Measurements from ENCODE around the gene CACNA1H. TPM values are rescaled to one million over a fixed set of nuclear protein-coding genes. Genes with fewer than 3 reads are reported as not detected.

CACNA1H gene
- total RNA-seq, 1 donor from 2014 or later, result 9.5 TPM

DNA sequence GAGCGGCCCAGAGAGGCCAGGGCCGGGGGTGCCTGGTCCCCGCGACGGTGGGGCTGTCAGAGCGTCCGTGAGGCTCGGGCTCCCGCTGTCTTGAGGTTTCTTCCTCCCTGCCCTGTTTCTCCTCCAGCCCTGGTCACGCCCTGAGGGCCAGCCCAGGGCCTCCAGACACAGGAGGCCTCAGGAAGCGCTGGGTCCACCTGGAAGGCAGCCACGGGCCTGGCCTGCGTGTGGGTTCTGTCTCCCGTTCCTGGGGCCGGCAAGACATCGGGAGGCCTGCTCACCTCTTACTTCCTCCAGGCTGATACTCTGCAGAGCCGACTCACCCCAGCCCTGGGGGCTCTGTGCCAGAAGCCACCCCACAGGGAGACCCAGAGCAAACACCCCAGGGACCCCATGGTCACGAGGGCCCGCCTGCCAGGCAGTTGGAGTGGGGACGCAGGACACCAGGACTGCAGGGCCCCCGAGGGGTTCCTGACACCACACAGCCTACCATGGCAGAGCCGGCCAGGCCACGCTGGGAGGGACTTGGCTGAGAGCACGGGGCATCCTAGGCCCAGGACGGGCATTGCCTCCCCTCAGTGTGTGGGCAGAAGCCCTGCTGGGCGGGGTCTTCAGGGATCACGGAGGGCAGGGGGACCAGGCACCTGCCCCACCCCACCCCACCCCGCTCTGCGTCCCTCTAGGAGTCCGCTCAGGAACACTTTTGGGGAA lies 18.9 kb upstream of the CACNA1H start:
- Histone ChIP-seq H4K20me1 (ENCODE audit: low read depth) (no peaks in the 10 kb centered on the region), H3K4me1 (no peaks in the 10 kb centered on the region), H3K36me3 (no peaks in the 10 kb centered on the region), H3K9ac (no peak overlapping the region), H3K27me3 (no peaks in the 10 kb centered on the region), H3F3A (ENCODE audit: low read depth) (no peaks in the 10 kb centered on the region), H3K9me3 (ENCODE audit: low read depth) (no peaks in the 10 kb centered on the region), H3K79me2 (ENCODE audit: low read depth) (no peaks in the 10 kb centered on the region), H2AFZ (replicated peaks) (no peak overlapping the region), H3K4me2 (no peak overlapping the region), H3K27ac (no peak overlapping the region), H3K4me3 (no peak overlapping the region)
- Mint-ChIP-seq H3K36me3 (no peaks in the 10 kb centered on the region), H3K9me3 (peaks cover 2% of the 10 kb centered on the region), H3K27ac (no peak overlapping the region), H3K4me1 (peaks cover 6% of the 10 kb centered on the region), H3K4me3 (no peak overlapping the region), H3K27me3 (ENCODE audit: insufficient read depth, low read depth) (peaks cover 11% of the 10 kb centered on the region)
- no peak for DNase-seq (ENCODE audit: low spot score)
- TF ChIP-seq EZH2phosphoT487 (IDR thresholded peaks at IDR 0.05), result no peak
- TF ChIP-seq, protein P1, sequence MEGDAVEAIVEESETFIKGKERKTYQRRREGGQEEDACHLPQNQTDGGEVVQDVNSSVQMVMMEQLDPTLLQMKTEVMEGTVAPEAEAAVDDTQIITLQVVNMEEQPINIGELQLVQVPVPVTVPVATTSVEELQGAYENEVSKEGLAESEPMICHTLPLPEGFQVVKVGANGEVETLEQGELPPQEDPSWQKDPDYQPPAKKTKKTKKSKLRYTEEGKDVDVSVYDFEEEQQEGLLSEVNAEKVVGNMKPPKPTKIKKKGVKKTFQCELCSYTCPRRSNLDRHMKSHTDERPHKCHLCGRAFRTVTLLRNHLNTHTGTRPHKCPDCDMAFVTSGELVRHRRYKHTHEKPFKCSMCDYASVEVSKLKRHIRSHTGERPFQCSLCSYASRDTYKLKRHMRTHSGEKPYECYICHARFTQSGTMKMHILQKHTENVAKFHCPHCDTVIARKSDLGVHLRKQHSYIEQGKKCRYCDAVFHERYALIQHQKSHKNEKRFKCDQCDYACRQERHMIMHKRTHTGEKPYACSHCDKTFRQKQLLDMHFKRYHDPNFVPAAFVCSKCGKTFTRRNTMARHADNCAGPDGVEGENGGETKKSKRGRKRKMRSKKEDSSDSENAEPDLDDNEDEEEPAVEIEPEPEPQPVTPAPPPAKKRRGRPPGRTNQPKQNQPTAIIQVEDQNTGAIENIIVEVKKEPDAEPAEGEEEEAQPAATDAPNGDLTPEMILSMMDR (IDR thresholded peaks at IDR 0.05), result no peak
- no peak for TF ChIP-seq EZH2 (IDR thresholded peaks at IDR 0.05)

DNA sequence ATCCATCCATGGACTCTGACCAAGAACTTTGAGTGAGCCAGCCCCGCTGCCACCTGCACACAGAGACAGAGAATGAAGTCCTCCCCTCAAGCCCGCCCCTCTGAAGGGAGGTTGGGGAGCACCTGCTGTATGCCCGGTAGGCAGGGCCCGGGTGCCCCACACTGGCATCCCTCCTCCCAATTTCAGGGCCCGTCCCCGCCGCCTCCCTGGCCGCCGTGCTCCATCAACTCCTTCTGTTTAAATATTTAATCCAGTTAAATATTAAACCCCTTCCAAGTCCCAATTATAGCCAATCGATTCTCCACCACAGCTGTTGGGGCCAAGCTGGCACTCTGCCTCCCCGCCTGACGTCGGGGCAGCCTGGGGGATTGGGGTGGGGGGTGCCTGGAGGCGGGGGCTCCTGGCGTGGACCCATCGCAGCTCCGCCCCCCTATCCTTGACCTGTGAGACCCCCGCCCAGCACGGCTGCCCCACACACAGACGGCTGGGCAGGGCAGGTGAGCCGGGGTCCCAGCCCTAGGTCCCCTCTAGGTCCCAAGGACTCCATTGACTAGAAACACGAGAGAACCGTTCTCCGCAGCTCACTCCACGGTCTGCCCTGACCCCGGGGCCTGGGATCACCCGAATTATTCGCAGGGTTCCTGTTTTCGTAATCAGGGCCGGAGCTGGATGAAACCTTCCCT lies 18.0 kb upstream of the CACNA1H start:
- no peaks in the 10 kb centered on the region for H3K36me3 ChIP-seq
- H3K27ac Mint-ChIP-seq, result no peak overlapping the region
- H3K9ac ChIP-seq, result no peak overlapping the region
- TF ChIP-seq EZH2phosphoT487 (IDR thresholded peaks at IDR 0.05) (no peak), EZH2 (IDR thresholded peaks at IDR 0.05) (no peak)
- TF ChIP-seq, protein P1 (IDR thresholded peaks at IDR 0.05), result no peak
- H3K4me2 ChIP-seq, result no peak overlapping the region
- H3K4me3 Mint-ChIP-seq, result no peak overlapping the region
- H3K27me3 ChIP-seq, result no peaks in the 10 kb centered on the region
- no peak for DNase-seq (ENCODE audit: low spot score)
- no peak overlapping the region for H3K27ac ChIP-seq
- no peaks in the 10 kb centered on the region for H3K36me3 Mint-ChIP-seq
- H3F3A ChIP-seq (ENCODE audit: low read depth), result no peaks in the 10 kb centered on the region
- no peak overlapping the region for H3K4me3 ChIP-seq
- peaks cover 6% of the 10 kb centered on the region for H3K4me1 Mint-ChIP-seq
- no peaks in the 10 kb centered on the region for H4K20me1 ChIP-seq (ENCODE audit: low read depth)
- H3K9me3 Mint-ChIP-seq, result peaks cover 2% of the 10 kb centered on the region
- H2AFZ ChIP-seq (replicated peaks), result no peak overlapping the region
- no peaks in the 10 kb centered on the region for H3K79me2 ChIP-seq (ENCODE audit: low read depth)
- no peaks in the 10 kb centered on the region for H3K4me1 ChIP-seq
- peaks cover 15% of the 10 kb centered on the region for H3K27me3 Mint-ChIP-seq (ENCODE audit: insufficient read depth, low read depth)
- H3K9me3 ChIP-seq (ENCODE audit: low read depth), result no peaks in the 10 kb centered on the region

DNA sequence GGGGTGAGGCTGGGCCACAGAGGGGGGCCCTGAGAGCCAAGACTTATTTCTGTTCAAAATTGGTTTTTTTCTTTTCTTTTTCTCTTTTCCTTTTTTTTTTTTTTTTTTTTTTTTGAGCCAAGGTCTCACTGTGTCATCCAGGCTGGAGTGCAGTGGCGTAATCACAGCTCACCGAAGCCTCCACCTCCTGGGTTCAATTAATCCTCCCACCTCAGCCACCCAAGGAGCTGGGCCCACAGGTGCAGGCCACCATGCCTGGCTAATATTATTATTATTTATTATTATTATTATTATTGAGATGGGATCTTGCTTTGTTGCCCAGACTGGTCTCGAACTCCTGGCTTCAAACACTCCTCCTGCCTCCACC lies 17.5 kb upstream of the CACNA1H start:
- Mint-ChIP-seq H3K36me3 (no peaks in the 10 kb centered on the region), H3K4me1 (peaks cover 6% of the 10 kb centered on the region), H3K27ac (no peak overlapping the region), H3K4me3 (no peak overlapping the region), H3K27me3 (ENCODE audit: insufficient read depth, low read depth) (peaks cover 16% of the 10 kb centered on the region), H3K9me3 (peaks cover 2% of the 10 kb centered on the region)
- H3K9me3 ChIP-seq (ENCODE audit: low read depth), result no peaks in the 10 kb centered on the region
- no peaks in the 10 kb centered on the region for H3K4me1 ChIP-seq
- DNase-seq (ENCODE audit: low spot score), result no peak
- H3K4me2 ChIP-seq, result no peak overlapping the region
- H3K27ac ChIP-seq, result no peak overlapping the region
- TF ChIP-seq EZH2 (IDR thresholded peaks at IDR 0.05) (no peak), EZH2phosphoT487 (IDR thresholded peaks at IDR 0.05) (no peak)
- TF ChIP-seq, protein P1 (IDR thresholded peaks at IDR 0.05), result no peak
- H3K36me3 ChIP-seq, result no peaks in the 10 kb centered on the region
- no peak overlapping the region for H3K9ac ChIP-seq
- H3K4me3 ChIP-seq, result no peak overlapping the region
- H3K27me3 ChIP-seq, result no peaks in the 10 kb centered on the region
- H2AFZ ChIP-seq (replicated peaks), result no peak overlapping the region
- no peaks in the 10 kb centered on the region for H3F3A ChIP-seq (ENCODE audit: low read depth)
- no peaks in the 10 kb centered on the region for H3K79me2 ChIP-seq (ENCODE audit: low read depth)
- H4K20me1 ChIP-seq (ENCODE audit: low read depth), result no peaks in the 10 kb centered on the region
